C4-2B (cell line): ENCODE data around the gene CEP164.

Experiments
- H3K27ac ChIP-seq: fragments of 450-650 bp; 2 replicates; pipeline ENCODE4 v1.5.1; 2017
- ZFX ChIP-seq: fragments of 450-650 bp; IDR thresholded peaks from 2 replicates; pipeline ENCODE4 v1.6.1; 2017
- TF ChIP-seq, protein P1 (sequence below): fragments of 450-650 bp; conservative IDR thresholded peaks from 2 replicates; pipeline ENCODE4 v1.5.1; 2017; ENCODE audit warnings: mild to moderate bottlenecking

The CEP164 gene

GRCh38 chr11:117305145-117305544 lies 22.5 kb upstream of the CEP164 start:
- no peak overlapping the region for H3K27ac ChIP-seq
- TF ChIP-seq ZFX, result no peak
- TF ChIP-seq, protein P1, sequence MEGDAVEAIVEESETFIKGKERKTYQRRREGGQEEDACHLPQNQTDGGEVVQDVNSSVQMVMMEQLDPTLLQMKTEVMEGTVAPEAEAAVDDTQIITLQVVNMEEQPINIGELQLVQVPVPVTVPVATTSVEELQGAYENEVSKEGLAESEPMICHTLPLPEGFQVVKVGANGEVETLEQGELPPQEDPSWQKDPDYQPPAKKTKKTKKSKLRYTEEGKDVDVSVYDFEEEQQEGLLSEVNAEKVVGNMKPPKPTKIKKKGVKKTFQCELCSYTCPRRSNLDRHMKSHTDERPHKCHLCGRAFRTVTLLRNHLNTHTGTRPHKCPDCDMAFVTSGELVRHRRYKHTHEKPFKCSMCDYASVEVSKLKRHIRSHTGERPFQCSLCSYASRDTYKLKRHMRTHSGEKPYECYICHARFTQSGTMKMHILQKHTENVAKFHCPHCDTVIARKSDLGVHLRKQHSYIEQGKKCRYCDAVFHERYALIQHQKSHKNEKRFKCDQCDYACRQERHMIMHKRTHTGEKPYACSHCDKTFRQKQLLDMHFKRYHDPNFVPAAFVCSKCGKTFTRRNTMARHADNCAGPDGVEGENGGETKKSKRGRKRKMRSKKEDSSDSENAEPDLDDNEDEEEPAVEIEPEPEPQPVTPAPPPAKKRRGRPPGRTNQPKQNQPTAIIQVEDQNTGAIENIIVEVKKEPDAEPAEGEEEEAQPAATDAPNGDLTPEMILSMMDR, result no peak

GRCh38 chr11:117309310-117309709 lies 18.3 kb upstream of the CEP164 start:
- TF ChIP-seq, protein P1, result no peak
- TF ChIP-seq ZFX, result no peak
- no peak overlapping the region for H3K27ac ChIP-seq

- no peak for TF ChIP-seq ZFX
- TF ChIP-seq, protein P1, result no peak
- H3K27ac ChIP-seq, result no peak overlapping the region
These were observed 14.6 kb upstream of the CEP164 start for GRCh38 chr11:117313091-117313490.

DNA sequence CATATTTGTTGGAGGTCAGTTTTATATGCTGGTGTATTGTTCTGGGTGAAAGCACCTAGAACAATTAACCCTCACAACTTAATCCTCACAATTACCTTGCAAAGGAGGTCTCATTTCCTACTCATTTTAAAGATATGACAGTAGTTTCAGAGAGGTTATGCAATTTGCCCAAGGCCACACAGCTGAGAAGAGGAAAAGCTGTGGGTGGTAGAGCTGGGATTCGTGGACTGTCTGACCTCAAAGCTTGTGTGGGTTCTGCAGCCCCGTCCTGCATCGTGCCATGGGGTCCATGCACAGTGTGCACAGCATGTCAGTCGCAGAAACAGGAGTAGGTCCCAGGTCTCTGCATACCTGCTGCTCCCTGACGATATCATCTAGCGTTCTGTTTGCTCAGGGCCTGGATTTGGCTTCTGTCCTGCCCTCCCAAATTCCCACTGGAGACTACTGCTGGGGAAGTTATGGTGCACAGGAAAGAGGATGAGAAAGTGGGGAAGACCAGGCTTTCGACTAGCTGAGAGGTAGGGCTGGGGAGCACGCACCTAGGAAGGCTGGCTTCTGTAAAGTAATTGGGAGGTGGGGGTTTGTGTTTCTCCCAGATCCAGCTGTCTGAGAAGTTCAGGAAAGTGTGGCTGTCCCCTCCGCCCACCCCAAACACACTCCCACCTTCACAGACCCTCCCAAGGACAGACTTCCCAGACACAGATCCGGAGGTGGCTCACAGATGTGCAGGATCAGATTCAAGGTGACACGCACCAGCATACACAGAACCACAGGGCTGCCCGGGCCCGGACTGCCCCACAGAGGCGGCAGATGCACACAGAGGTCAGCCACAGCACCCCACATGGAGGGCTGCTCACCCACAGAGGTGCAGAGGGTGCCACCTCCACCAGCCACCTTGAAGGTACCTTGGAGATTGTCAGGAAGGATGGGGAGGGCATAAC lies 13.6 kb upstream of the CEP164 start:
- TF ChIP-seq, protein P1, result no peak
- peak overlapping the region; percentile 8; the same call in 1 of the 2 replicates for H3K27ac ChIP-seq

DNA sequence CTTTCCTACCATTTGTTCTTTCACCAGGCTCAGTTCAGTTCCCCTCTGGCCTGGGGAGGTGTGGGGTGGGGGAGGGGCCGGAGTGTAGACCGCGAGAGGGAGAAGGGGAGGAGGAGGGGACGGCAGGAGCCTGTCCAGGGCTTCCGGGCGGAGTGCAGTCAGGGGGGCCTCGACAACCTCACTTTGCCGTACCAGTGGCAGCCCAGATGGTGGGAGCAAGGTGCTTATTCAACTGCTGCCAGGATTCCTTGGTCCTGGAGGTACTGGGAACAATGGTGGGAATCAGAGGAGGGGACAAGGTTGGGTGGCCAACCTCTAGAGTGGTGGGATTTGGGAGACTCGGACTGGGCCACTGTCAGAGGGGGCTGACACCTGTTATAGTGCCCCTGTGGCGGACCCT lies 12.8 kb upstream of the CEP164 start:
- TF ChIP-seq ZFX, result no peak
- TF ChIP-seq, protein P1, result no peak
- no peak overlapping the region; the same call in 1 of the 2 replicates for H3K27ac ChIP-seq

DNA sequence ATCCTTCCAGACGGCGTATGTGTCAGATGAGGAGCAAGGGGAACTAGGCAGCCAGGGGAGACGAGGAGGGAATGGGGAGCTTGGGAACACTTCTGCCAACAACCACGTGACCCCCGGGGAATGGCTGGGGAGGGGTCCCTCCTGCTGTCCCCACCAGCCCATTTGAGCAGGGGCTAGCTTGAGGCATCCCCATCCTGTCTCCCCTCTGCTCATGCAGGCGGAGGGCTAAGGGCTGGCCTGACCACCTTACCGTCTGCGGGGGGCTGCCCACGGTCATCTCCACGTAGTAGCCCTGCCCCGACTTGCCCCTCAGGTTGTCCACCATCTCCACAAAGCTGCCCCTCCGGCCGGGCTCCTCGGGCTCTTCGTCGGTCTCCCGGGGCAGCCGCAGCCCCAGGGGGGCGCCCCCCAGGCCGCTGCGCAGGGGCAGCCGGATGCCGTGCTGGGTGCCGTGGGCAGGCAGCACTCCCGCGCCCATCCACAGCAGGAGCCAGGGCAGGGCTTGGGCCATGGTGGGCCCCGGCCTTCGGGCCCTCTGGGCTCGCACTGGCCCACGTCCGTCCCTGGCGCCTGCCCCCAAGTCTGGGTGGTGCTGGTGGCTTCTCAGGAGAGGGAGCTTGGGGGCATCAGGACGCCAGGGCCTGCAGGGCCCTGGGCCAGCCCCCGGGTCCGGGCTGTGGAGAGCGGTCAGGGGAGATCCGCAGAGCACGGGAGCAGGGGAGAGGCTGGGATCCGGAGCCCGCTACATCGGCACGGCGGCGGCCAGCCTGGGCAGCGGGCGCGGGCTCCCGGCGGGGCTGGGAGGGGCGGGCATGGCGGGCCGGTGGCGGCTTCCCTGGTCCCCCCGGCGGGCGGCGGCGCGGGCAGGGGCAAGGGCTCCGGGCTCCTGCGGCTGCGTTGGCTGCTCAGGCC lies 12.1 kb upstream of the CEP164 start:
- peak overlapping the region; percentile 35 for H3K27ac ChIP-seq
- TF ChIP-seq, protein P1, result no peak
- 0 out of 2 replicates have a peak, but pooled peaks have one; percentile 43 for TF ChIP-seq ZFX
